Midbrain (tissue), 1 donor: ENCODE measurements around the gene GNG13.

Experiments used
- DNase-seq: peaks from one replicate; lab custom pipeline; 2025; lab: John Stamatoyannopoulos, UW

GNG13 gene

GRCh38 chr16:813204-813915 lies 12.8 kb upstream of the GNG13 start:
- peak; percentile 52 for DNase-seq

GRCh38 chr16:808085-808386 lies 7.5 kb upstream of the GNG13 start:
- no peak for DNase-seq

GRCh38 chr16:807347-808084 lies 7.0 kb upstream of the GNG13 start:
- DNase-seq: peak; percentile 93

- DNase-seq: no peak
Measured at GRCh38 chr16:805474-805873, 4.9 kb upstream of the GNG13 start.

- DNase-seq: no peak
Measured at GRCh38 chr16:804193-805048, 3.9 kb upstream of the GNG13 start.

- DNase-seq: no peak
Measured at GRCh38 chr16:803754-804080, 3.2 kb upstream of the GNG13 start.

GRCh38 chr16:802914-803753 lies 2.6 kb upstream of the GNG13 start:
- no peak for DNase-seq

GRCh38 chr16:802461-802860 lies 1.9 kb upstream of the GNG13 start:
- no peak for DNase-seq

GRCh38 chr16:801584-802363 lies 1.2 kb upstream of the GNG13 start:
- no peak for DNase-seq

- DNase-seq: no peak
Measured at GRCh38 chr16:800834-801511, 439 bp upstream of the GNG13 start.

GRCh38 chr16:799111-799947 lies 1.2 kb downstream of the GNG13 start:
- no peak for DNase-seq

GRCh38 chr16:798666-799065 lies 1.9 kb downstream of the GNG13 start:
- no peak for DNase-seq

GRCh38 chr16:797686-798085 lies 2.8 kb downstream of the GNG13 start:
- no peak for DNase-seq

GRCh38 chr16:797120-797420 lies 3.5 kb downstream of the GNG13 start:
- DNase-seq: no peak

GRCh38 chr16:796296-797119 lies 4.0 kb downstream of the GNG13 start:
- DNase-seq: no peak

GRCh38 chr16:795580-796229 lies 4.8 kb downstream of the GNG13 start:
- no peak for DNase-seq

GRCh38 chr16:794853-795466 lies 5.6 kb downstream of the GNG13 start:
- DNase-seq: no peak
